Testis (tissue), 2 donors: ENCODE results near the gene NEURL1.

Source experiments
- POLR2A ChIP-seq: fragments of 450-650 bp; IDR thresholded peaks from one replicate; pipeline ENCODE4 v1.6.1; 2017; ENCODE audit warnings: antibody characterized with exemption, mild to moderate bottlenecking, moderate library complexity
- TF ChIP-seq, protein P1 (sequence below), 3 experiments: fragments of 450-650 bp in 2 of 3; fragments of 200-600 bp in 1 of 3; sonication (generic) in 1 of 3; IDR thresholded peaks; one replicate each; pipeline ENCODE4 v1.5.1; 2016 to 2019; ENCODE audit warnings: antibody characterized with exemption in 3 of 3, mild to moderate bottlenecking in 2 of 3, moderate library complexity in 1 of 3

DNA sequence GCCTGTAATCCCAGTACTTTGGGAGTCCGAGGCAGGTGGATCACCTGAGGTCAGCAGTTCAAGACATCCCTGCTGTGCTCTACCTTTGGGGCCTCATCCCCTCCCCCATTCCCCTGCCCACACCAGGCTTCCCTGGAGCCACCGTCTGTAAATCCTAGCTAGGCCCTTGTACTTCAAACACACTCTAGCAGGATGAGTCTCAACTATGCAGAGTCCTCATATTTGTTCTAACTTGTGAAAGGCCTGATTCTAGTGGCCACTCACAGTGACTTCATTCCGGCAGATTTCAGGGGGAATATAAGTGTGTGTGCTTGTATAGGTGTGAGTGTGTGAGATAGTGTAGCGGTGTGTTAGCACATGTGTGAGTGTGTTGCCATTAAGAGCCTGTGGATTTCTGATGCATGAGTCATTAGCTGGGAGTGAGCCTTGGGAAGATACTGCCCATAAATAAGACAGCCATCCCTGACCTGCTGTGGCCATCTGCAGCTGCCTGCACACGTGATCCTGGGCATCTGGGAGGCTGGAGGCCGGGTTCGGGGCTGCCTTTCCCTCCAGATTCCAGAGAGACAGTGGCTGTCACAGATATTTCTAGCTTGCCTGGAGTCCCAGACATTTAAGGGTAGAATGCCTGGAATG, 1.7 kb upstream of the NEURL1 start:
- TF ChIP-seq, protein P1, sequence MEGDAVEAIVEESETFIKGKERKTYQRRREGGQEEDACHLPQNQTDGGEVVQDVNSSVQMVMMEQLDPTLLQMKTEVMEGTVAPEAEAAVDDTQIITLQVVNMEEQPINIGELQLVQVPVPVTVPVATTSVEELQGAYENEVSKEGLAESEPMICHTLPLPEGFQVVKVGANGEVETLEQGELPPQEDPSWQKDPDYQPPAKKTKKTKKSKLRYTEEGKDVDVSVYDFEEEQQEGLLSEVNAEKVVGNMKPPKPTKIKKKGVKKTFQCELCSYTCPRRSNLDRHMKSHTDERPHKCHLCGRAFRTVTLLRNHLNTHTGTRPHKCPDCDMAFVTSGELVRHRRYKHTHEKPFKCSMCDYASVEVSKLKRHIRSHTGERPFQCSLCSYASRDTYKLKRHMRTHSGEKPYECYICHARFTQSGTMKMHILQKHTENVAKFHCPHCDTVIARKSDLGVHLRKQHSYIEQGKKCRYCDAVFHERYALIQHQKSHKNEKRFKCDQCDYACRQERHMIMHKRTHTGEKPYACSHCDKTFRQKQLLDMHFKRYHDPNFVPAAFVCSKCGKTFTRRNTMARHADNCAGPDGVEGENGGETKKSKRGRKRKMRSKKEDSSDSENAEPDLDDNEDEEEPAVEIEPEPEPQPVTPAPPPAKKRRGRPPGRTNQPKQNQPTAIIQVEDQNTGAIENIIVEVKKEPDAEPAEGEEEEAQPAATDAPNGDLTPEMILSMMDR (IDR thresholded peaks at IDR 0.05), result no peak
- TF ChIP-seq POLR2A, result no peak
